HL-60 (cell line): ENCODE results near the gene CENPP.

Experiments
- DNase-seq, 2 experiments: peaks; one replicate each; pipeline ENCODE4 v3.0.0-alpha.2; 2010 to 2020; ENCODE audit warnings: low read depth in 1 of 2, low spot score in 1 of 2
- H3K27ac ChIP-seq: fragments of 250-450 bp; sonication (Bioruptor Pico); replicated peaks from 2 replicates; pipeline ENCODE4 v1.5.1; 2020; ENCODE audit warnings: mild to moderate bottlenecking, moderate library complexity
- H3K27me3 ChIP-seq: fragments of 250-450 bp; sonication (Bioruptor Pico); 2 replicates; pipeline ENCODE4 v1.5.1; 2021; ENCODE audit warnings: mild to moderate bottlenecking, moderate library complexity; ENCODE audit not compliant: insufficient read depth, poor library complexity, severe bottlenecking
- H3K4me3 ChIP-seq: replicated peaks from 2 replicates; pipeline ENCODE4 v1.5.1; 2011; ENCODE audit warnings: mild to moderate bottlenecking, control low read depth, low read length; ENCODE audit not compliant: insufficient read depth
- CTCF ChIP-seq: IDR thresholded peaks from one replicate; pipeline ENCODE4 v1.5.1; 2011; ENCODE audit warnings: low read length, control low read depth, inconsistent platforms; ENCODE audit not compliant: insufficient read depth
- GABPA ChIP-seq: IDR thresholded peaks from 2 replicates; pipeline ENCODE4 v1.6.1; 2012; ENCODE audit warnings: low read depth
- POLR2AphosphoS5 ChIP-seq: IDR thresholded peaks from 2 replicates; pipeline ENCODE4 v1.6.1; 2012; ENCODE audit warnings: low read depth
- REST ChIP-seq: IDR thresholded peaks from 2 replicates; pipeline ENCODE4 v1.6.1; 2012; ENCODE audit warnings: low read depth; ENCODE audit not compliant: insufficient replicate concordance
- SPI1 ChIP-seq: IDR thresholded peaks from 2 replicates; pipeline ENCODE4 v1.6.1; 2012; ENCODE audit warnings: low read depth, mild to moderate bottlenecking, borderline replicate concordance

The CENPP gene

GRCh38 chr9:92384375-92384774 is 58.6 kb downstream of the CENPP start:
- TF ChIP-seq GABPA (no peak), CTCF (no peak), REST (no peak), SPI1 (no peak), POLR2AphosphoS5 (no peak)
- Histone ChIP-seq H3K4me3 (no peak overlapping the region), H3K27ac (no peak overlapping the region), H3K27me3 (no peaks in the 10 kb centered on the region)
- DNase-seq: no peak

- Histone ChIP-seq H3K27ac (no peak overlapping the region), H3K4me3 (no peak overlapping the region), H3K27me3 (no peaks in the 10 kb centered on the region)
- DNase-seq: no peak
- TF ChIP-seq SPI1: no peak
- no peak for TF ChIP-seq GABPA
- no peak for TF ChIP-seq POLR2AphosphoS5
- TF ChIP-seq REST: no peak
These were observed 59.2 kb downstream of the CENPP start for GRCh38 chr9:92385001-92385400.

GRCh38 chr9:92385477-92385876 is 59.7 kb downstream of the CENPP start:
- Histone ChIP-seq H3K27me3 (no peaks in the 10 kb centered on the region), H3K4me3 (no peak overlapping the region), H3K27ac (no peak overlapping the region)
- TF ChIP-seq SPI1 (no peak), POLR2AphosphoS5 (no peak), REST (no peak), CTCF (no peak), GABPA (no peak)
- DNase-seq: no peak
